Heart left ventricle (tissue), 13 donors: Measurements from ENCODE around the gene SBDS.
"Not testable (repeated sequence)": the region's sequence is repeated elsewhere in the genome, so short reads cannot be mapped to it uniquely, and the experiment has no call there.

ENCODE experiments used
- CTCF ChIP-seq, 12 donors: fragments of 200-600 bp; sonication (generic) in 4 of 12; IDR thresholded peaks; one replicate each; pipeline versions ENCODE4 v1.5.0 to v1.8.0; 2018 to 2022; ENCODE audit warnings: antibody characterized with exemption in 12 of 12, mild to moderate bottlenecking in 5 of 12
- POLR2A ChIP-seq, 2 donors: fragments of 450-650 bp; IDR thresholded peaks; one replicate each; pipeline ENCODE4 v1.6.1; 2017; ENCODE audit warnings: antibody characterized with exemption in 2 of 2, mild to moderate bottlenecking in 2 of 2, moderate library complexity in 2 of 2
- donor health status: ischemic (EF 13 %, LVEDD 7.1; RV severe dilation, severe dysfunction).
- donor health status: DM: no; HTN: yes; CAD: no.
- donor health status: DM: no; HTN: no; CAD: no.
- donor health status: ischemic (EF 25% LVEDD 6.9; RV normal size, moderate dysfunction).
- donor health status: ischemic (EF 25% LVEDD 5.7; RV mildly dilated, moderate dysfunction).
- donor health status: ischemic (EF 35%, LVEDD 5.7; RV mildly dilated, moderate dysfunction).
- donor health status: nonischemic (EF 11% LVEDD 7.7; RV severe dilation, severe dysfunction).
- donor health status: DM: yes; HTN: yes; CAD: no.
- donor health status: PGD.
- donor health status: ischemic (EF 29% LVEDD 5.4; RV normal size, mild dysfunction).
- donor health status: nonischemic (EF 23%, LVEDD 6.1; RV moderate dilation, normal function).

GRCh38 chr7:67014076-67014622, 18.8 kb upstream of the SBDS start:
- TF ChIP-seq CTCF, POLR2A (IDR thresholded peaks at IDR 0.05): not testable (repeated sequence)
